Measurements from ENCODE around the gene LCN10. TPM values are rescaled to one million over a fixed set of nuclear protein-coding genes. Genes with fewer than 3 reads are reported as not detected.
A peak's percentile ranks its signal among the peaks of the same experiment; 100 is the strongest.

LCN10 gene
- total and polyA plus RNA-seq, 9 of the 15 experiments (the other 6 are each of a cell fraction or from before 2014, with no cell fraction given): 0.10 to 0.21 (median 0.14) TPM; not detected in 6

GRCh38 chr9:136740971-136741882, 1.5 kb downstream of the LCN10 start (continued):
- TF ChIP-seq VEZF1 (CRISPR knock-in tag; IDR thresholded peaks at IDR 0.05) (peak; percentile 45; the same call in 1 of the 2 replicates), ADNP (tag; IDR thresholded peaks at IDR 0.05) (no peak), USF1 (CRISPR knock-in tag; IDR thresholded peaks at IDR 0.05) (peak; percentile 56; the same call in 1 of the 2 replicates), ZFPM2 (CRISPR knock-in tag; IDR thresholded peaks at IDR 0.05) (no peak), THRAP3 (IDR thresholded peaks at IDR 0.05; ENCODE audit: borderline replicate concordance) (no peak)

GRCh38 chr9:136740491-136740890, 2.2 kb downstream of the LCN10 start:
- intact Hi-C loops (cut with micrococcal nuclease): no loop called here
- in situ Hi-C loops (cut with MboI): no loop called here
- no peak overlapping the region for H3K4me3 ChIP-seq
- no peak overlapping the region for H2AFZ ChIP-seq (ENCODE audit: low read depth, low read length)
- ChIA-PET CTCF (ENCODE audit: low intra/inter-chr PET ratio) (no interaction called here), POLR2A (interaction anchor here (2.2 kb wide), 1 partner anchor 12 kb away, joined by 13 read pairs; no protein-coding TSS in a partner anchor)
- no peak for ATAC-seq
- no peak overlapping the region for H3K4me2 ChIP-seq (ENCODE audit: insufficient read depth, low read length)
- 52% methylated on average over 14 of the region's 16 CpGs for WGBS (ENCODE audit: insufficient coverage, low coverage, missing lambda C conversion rate)
- no peak overlapping the region for H3K27ac ChIP-seq (ENCODE audit: extremely low read depth, low read depth, low read length)
- no peaks in the 10 kb centered on the region for H4K20me1 ChIP-seq (replicated peaks; ENCODE audit: control insufficient read depth, insufficient read depth, low read length)
- no TSS peak for BruUV-seq (replicated peaks)
- 0 out of 4 replicates have a peak overlapping the region, but pooled peaks of 1 of the 2 experiments have one; percentile 28 for H3K9ac ChIP-seq (ENCODE audit: insufficient read depth in 1 of 2, low read depth in 2 of 2, low read length in 2 of 2)
- no peak for DNase-seq (ENCODE audit: extremely low read depth in 1 of 4, low spot score in 3 of 4)
- H3K79me2 ChIP-seq (ENCODE audit: control insufficient read depth, insufficient read depth, low read length): no peaks in the 10 kb centered on the region
- no peaks in the 10 kb centered on the region for H3K9me3 ChIP-seq (replicated peaks; ENCODE audit: control insufficient read depth, insufficient read depth, low read depth, low read length)
- peaks cover 12 to 74% of the 10 kb centered on the region in 2 experiments; a peak in 4 of 5 replicates for H3K4me1 ChIP-seq (replicated peaks in 1 of 2; ENCODE audit: control insufficient read depth in 2 of 2, insufficient read depth in 2 of 2, low read length in 2 of 2)
- H3K36me3 ChIP-seq (ENCODE audit: control insufficient read depth, insufficient read depth, low read length): no peaks in the 10 kb centered on the region
- peaks cover 0 to 5% of the 10 kb centered on the region in 2 experiments; a peak in 3 of 5 replicates for H3K27me3 ChIP-seq (ENCODE audit: control insufficient read depth in 2 of 2, insufficient read depth in 2 of 2, low read length in 2 of 2)
- FAIRE-seq: no peak
- H3K9me1 ChIP-seq (ENCODE audit: control insufficient read depth, insufficient read depth, low read length): no peaks in the 10 kb centered on the region
- TF ChIP-seq U2AF1 (optimal IDR thresholded peaks at IDR 0.05; ENCODE audit: low read depth, low read length) (no peak), GTF2B (IDR thresholded peaks at IDR 0.05; ENCODE audit: extremely low read depth, insufficient read length) (no peak), HNRNPL (IDR thresholded peaks at IDR 0.05; ENCODE audit: low read depth, low read length) (no peak), FOXA3 (CRISPR knock-in tag; conservative IDR thresholded peaks at IDR 0.05 in 1 of 2, IDR thresholded peaks at IDR 0.05 in 1 of 2) (no peak), GTF2A2 (tag; IDR thresholded peaks at IDR 0.05) (no peak), GTF3C2 (IDR thresholded peaks at IDR 0.05; ENCODE audit: borderline replicate concordance, extremely low read depth, insufficient read length) (no peak), PHF20 (IDR thresholded peaks at IDR 0.05; ENCODE audit: partially characterized antibody) (no peak), BCOR (IDR thresholded peaks at IDR 0.05) (no peak), SMARCC2 (IDR thresholded peaks at IDR 0.05; ENCODE audit: low read depth) (no peak)
